ENCODE results near the gene HDAC1.

GRCh38 chr1:32247983-32248889, 43.6 kb upstream of the HDAC1 start:
- TF ChIP-seq POLR2A (IDR thresholded peaks at IDR 0.05) = no peak
- TF ChIP-seq CTCF (IDR thresholded peaks at IDR 0.05) = peak; percentile 71 to 82 (median 77)
